ENCODE results near the gene MAGEB3.

MAGEB3 gene

DNA sequence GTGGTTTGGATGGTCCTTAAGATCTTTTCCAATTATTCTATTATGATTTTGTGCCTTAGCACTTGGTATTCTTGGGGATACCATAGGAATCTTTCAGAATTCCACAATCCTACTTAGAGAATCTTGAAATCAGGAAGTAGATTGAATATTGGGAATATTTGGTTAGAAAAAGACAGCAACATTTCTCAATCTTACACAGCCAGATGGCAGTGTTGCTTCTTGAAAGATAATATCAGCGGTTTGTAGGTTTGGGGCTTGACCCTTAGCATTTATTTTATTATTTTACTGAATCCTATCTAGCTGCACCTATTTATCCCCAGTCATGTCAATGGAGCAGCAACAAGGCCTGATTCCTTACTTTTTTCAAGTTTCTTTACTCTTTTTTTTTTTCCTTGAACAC is 45.0 kb downstream of the MAGEB3 start:
- in situ Hi-C loops (cut with MboI; ENCODE audit: low sequenced_read_pairs): no loop called here

DNA sequence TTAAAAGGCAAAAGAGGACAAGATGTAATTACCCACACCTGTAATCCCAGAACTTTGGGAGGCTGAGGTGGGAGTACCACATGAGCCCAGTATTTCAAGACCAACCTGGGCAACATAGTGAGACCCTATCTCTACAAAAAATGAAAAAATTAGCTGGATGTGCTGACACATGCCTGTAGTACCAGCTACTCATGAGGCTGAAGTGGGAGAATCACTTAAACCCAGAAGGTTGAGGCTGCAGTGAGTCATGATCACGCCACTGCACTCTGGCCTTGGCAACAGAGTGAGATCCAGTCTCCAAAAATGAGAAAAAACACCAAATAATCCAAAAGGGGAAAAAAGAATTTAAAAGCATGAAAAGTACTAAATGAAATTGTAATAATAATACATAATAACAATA is 47.9 kb downstream of the MAGEB3 start:
- in situ Hi-C loops (cut with MboI; ENCODE audit: low sequenced_read_pairs): no loop called here

DNA sequence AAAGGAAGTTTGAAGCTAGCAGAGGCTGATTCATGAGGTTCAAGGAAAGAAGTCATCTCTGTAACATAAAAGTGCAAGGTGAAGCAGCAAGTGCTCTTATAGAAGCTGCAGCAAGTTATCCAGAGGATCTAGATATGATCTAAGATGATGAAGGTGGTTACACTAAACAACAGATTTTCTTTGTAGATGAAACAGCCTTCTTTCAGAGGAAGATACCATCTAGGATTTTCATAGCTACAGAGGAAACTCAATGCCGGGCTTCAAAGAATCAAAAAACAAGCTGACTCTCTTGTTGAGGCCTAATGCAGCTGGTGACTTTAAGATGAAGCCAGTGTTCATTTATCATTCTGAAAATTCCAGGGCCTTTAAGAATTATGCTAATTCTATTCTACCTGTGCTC is 50.0 kb downstream of the MAGEB3 start:
- in situ Hi-C loops (cut with MboI; ENCODE audit: low sequenced_read_pairs): no loop called here

DNA sequence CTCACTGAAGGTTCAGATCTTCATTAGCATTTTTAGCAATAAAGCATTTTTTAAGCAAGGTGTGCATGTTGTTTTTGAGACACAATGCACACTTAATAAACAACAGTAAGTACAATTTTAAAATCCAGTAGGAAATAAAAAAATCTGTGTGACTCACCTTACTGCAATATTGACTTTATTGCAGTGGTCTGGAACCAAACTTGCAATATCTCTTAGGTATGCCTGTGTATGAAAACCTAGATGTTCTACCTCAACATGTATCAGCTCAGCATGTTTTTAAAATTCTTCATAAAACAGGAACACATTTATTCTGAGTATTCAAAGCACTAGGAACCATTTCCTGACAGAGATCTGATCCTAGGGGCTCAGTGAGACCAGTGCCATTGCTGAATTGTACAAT is 52.1 kb downstream of the MAGEB3 start:
- in situ Hi-C loops (cut with MboI; ENCODE audit: low sequenced_read_pairs): no loop called here

DNA sequence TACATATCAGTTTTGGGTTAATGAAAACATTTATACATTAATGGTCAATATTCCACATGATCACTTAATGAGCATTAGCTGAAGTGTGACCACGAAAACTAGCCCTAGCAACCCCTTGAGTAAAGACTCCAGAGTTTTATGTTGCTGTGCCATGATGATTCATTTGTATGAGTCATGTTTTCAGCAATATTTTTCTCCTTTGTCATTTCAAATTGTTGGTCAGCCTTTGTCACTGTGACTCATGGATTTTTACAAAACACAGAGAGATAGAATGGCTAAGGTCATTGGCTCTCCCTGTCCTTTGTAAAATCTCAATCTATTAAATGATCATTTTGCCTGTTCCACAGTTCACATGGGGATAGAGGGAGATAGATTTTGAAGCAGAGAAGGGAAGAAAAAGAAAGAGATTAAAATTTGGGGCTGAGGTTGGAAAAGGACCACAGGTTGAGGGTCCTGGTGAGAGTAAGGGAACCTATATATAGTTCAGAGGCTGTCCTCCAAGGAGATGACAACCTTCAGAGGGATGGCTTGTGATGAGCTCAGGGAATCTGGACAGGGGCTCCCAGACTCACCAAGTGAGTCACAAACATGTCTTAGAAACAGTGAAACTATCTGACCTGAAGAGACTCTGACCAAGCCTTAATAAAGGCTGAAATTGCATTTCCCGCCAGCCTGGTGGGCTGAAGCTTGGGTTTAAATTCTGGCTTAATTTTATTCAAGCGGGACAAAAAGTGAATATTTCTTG is 53.2 kb downstream of the MAGEB3 start:
- in situ Hi-C loops (cut with MboI; ENCODE audit: low sequenced_read_pairs): no loop called here
